HG02610 (cell line): ENCODE measurements around the gene RPP38.

ENCODE experiments used
- ATAC-seq: cut with Tn5 transposase; IDR thresholded peaks from one replicate; pipeline ENCODE4 v1.9.1; 2021; ENCODE audit warnings: mild to moderate bottlenecking, moderate library complexity; ENCODE audit not compliant: unreplicated experiment

Gene RPP38

GRCh38 chr10:15106352-15107013 lies 9.3 kb downstream of the RPP38 start:
- peak; percentile 84 for ATAC-seq

GRCh38 chr10:15112657-15113056 lies 15.5 kb downstream of the RPP38 start:
- no peak for ATAC-seq

- no peak for ATAC-seq
Measured at GRCh38 chr10:15113766-15114165, 16.6 kb downstream of the RPP38 start.

- no peak for ATAC-seq
Measured at GRCh38 chr10:15116225-15116624, 19.1 kb downstream of the RPP38 start.

- ATAC-seq = no peak
Measured at GRCh38 chr10:15118615-15119014, 21.5 kb downstream of the RPP38 start.

- ATAC-seq = no peak
Measured at GRCh38 chr10:15120523-15120922, 23.4 kb downstream of the RPP38 start.

GRCh38 chr10:15121707-15122106 lies 24.6 kb downstream of the RPP38 start:
- ATAC-seq = no peak

GRCh38 chr10:15122477-15123030 lies 25.4 kb downstream of the RPP38 start:
- peak; percentile 82 for ATAC-seq

GRCh38 chr10:15123749-15124184 lies 26.6 kb downstream of the RPP38 start:
- ATAC-seq = peak; percentile 44

GRCh38 chr10:15124190-15124589 lies 27.0 kb downstream of the RPP38 start:
- no peak for ATAC-seq

GRCh38 chr10:15124908-15125307 lies 27.8 kb downstream of the RPP38 start:
- no peak for ATAC-seq

- no peak for ATAC-seq
Measured at GRCh38 chr10:15131330-15131729, 34.2 kb downstream of the RPP38 start.

- ATAC-seq = no peak
Measured at GRCh38 chr10:15136129-15137035, 39.2 kb downstream of the RPP38 start.

GRCh38 chr10:15137036-15137359 lies 39.8 kb downstream of the RPP38 start:
- ATAC-seq = no peak

GRCh38 chr10:15137636-15138035 lies 40.5 kb downstream of the RPP38 start:
- ATAC-seq = no peak

GRCh38 chr10:15140698-15141097 lies 43.5 kb downstream of the RPP38 start:
- no peak for ATAC-seq

GRCh38 chr10:15141136-15142054 lies 44.2 kb downstream of the RPP38 start:
- ATAC-seq = peak; percentile 91

- no peak for ATAC-seq
Measured at GRCh38 chr10:15144788-15145187, 47.6 kb downstream of the RPP38 start.

GRCh38 chr10:15146366-15146765 lies 49.2 kb downstream of the RPP38 start:
- no peak for ATAC-seq

GRCh38 chr10:15147594-15148392 lies 50.6 kb downstream of the RPP38 start:
- ATAC-seq = no peak
